ENCODE results near the gene MYO7A. TPM values are rescaled to one million over a fixed set of nuclear protein-coding genes. Genes with fewer than 3 reads are reported as not detected.

The MYO7A gene
- total and polyA plus RNA-seq, 2 donors (not counting 1 experiment from before 2014, with no cell fraction given) = 0.03 to 0.07 TPM

GRCh38 chr11:77193911-77194830, 66.1 kb downstream of the MYO7A start:
- H3K27me3 ChIP-seq (replicated peaks in 1 of 4; ENCODE audit: control extremely low read depth in 1 of 4, control insufficient read depth in 3 of 4, insufficient read depth in 4 of 4, low read length in 3 of 4) = no peaks in the 10 kb centered on the region
- H3K9ac ChIP-seq (ENCODE audit: low read length) = no peak overlapping the region
- no peaks in the 10 kb centered on the region for H3K36me3 ChIP-seq (replicated peaks in 1 of 2; ENCODE audit: control extremely low read depth in 1 of 2, control insufficient read depth in 1 of 2, extremely low read depth in 1 of 2, insufficient read depth in 2 of 2, low read length in 1 of 2)
- H3K27ac Mint-ChIP-seq = no peak overlapping the region
- H3K9me3 ChIP-seq (ENCODE audit: control extremely low read depth in 1 of 3, control insufficient read depth in 2 of 3, insufficient read depth in 1 of 3, low read length in 2 of 3) = peaks cover 0 to 2% (median 0%) of the 10 kb centered on the region in 3 donors
- intact Hi-C loops (cut with micrococcal nuclease) = no loop called here
- H2AFZ ChIP-seq (ENCODE audit: insufficient read depth, low read depth, low read length, poor library complexity, severe bottlenecking) = no peak overlapping the region
- no peaks in the 10 kb centered on the region for H3K9me3 Mint-ChIP-seq (ENCODE audit: insufficient read depth)
- ChIA-PET POLR2A (no interaction called here), CTCF (interaction anchor here (1.4 kb wide), 1 partner anchor 355 kb away, joined by 4 read pairs; no protein-coding TSS in a partner anchor)
- H3K27me3 Mint-ChIP-seq = no peaks in the 10 kb centered on the region
- ATAC-seq (ENCODE audit: low read depth) = no peak
- H4K20me1 ChIP-seq (ENCODE audit: control insufficient read depth, insufficient read depth, low read length, poor library complexity, severe bottlenecking) = no peaks in the 10 kb centered on the region
- no peaks in the 10 kb centered on the region for H3K4me1 ChIP-seq (ENCODE audit: control insufficient read depth in 2 of 2, insufficient read depth in 2 of 2, low read length in 2 of 2)
- no peak for DNase-seq
- no peak overlapping the region for H3K4me3 Mint-ChIP-seq
- H3K27ac ChIP-seq (ENCODE audit: low read length in 2 of 2) = no peak overlapping the region
- WGBS (ENCODE audit: insufficient coverage) = 86% methylated on average over 13 of the region's 15 CpGs
- H3K4me3 ChIP-seq (ENCODE audit: control extremely low read depth in 1 of 5, extremely low read depth in 1 of 5, insufficient read depth in 1 of 5, low read depth in 2 of 5, low read length in 4 of 5) = no peak overlapping the region
- TF ChIP-seq CTCF (IDR thresholded peaks at IDR 0.05) (no peak), EZH2 (IDR thresholded peaks at IDR 0.05; ENCODE audit: borderline replicate concordance, insufficient read depth, low read depth, low read length, poor library complexity, severe bottlenecking) (no peak)
- H3K4me1 Mint-ChIP-seq = no peaks in the 10 kb centered on the region
- H3K4me2 ChIP-seq (replicated peaks; ENCODE audit: low read depth, low read length, poor library complexity, severe bottlenecking) = no peak overlapping the region
- peaks cover 2% of the 10 kb centered on the region for H3K79me2 ChIP-seq (ENCODE audit: control insufficient read depth, insufficient read depth, low read length)
